HepG2 (cell line): ENCODE measurements around the gene CCT4. TPM values are rescaled to one million over a fixed set of nuclear protein-coding genes. Genes with fewer than 3 reads are reported as not detected.

Source experiments
- KMT2A ChIP-seq: sonication (generic); formaldehyde crosslinking; IDR thresholded peaks from 2 replicates; pipeline ENCODE4 v1.4.0; 2020; ENCODE audit warnings: missing genetic modification reagents
- NCOA5 ChIP-seq: sonication (generic); formaldehyde crosslinking; IDR thresholded peaks from 2 replicates; pipeline ENCODE4 v1.4.0; 2020; ENCODE audit warnings: missing genetic modification reagents
- POLR2A ChIP-seq, 2 experiments: IDR thresholded peaks; 2 replicates each; pipeline ENCODE4 v1.6.1; 2011; ENCODE audit warnings: low read depth in 2 of 2, low read length in 2 of 2, mild to moderate bottlenecking in 1 of 2, moderate library complexity in 1 of 2; ENCODE audit not compliant: insufficient read depth in 1 of 2
- RFX5 ChIP-seq: IDR thresholded peaks from 2 replicates; pipeline ENCODE4 v1.6.1; 2011; ENCODE audit warnings: low read depth, low read length, improper control_type of control experiment
- ZNF543 ChIP-seq: sonication (generic); formaldehyde crosslinking; IDR thresholded peaks from 2 replicates; pipeline ENCODE4 v1.4.0; 2020; ENCODE audit warnings: mild to moderate bottlenecking, missing genetic modification reagents
- ZNF589 ChIP-seq: sonication (generic); formaldehyde crosslinking; conservative IDR thresholded peaks from 2 replicates; pipeline ENCODE4 v1.8.0; 2022; ENCODE audit warnings: mild to moderate bottlenecking, moderate library complexity, missing genetic modification reagents
- ZNF781 ChIP-seq: sonication (generic); formaldehyde crosslinking; IDR thresholded peaks from 2 replicates; pipeline ENCODE4 v1.5.1; 2020; ENCODE audit warnings: borderline replicate concordance, mild to moderate bottlenecking, missing genetic modification reagents; ENCODE audit errors: not compliant biosample characterization
- ZNF816 ChIP-seq: sonication (generic); formaldehyde crosslinking; IDR thresholded peaks from 2 replicates; pipeline ENCODE4 v1.8.0; 2022; ENCODE audit warnings: missing genetic modification reagents, mild to moderate bottlenecking, borderline replicate concordance
- ZNF879 ChIP-seq: sonication (generic); formaldehyde crosslinking; IDR thresholded peaks from 2 replicates; pipeline ENCODE4 v1.8.1; 2023; ENCODE audit warnings: missing genetic modification reagents
- ZNF891 ChIP-seq: sonication (generic); formaldehyde crosslinking; IDR thresholded peaks from 2 replicates; pipeline ENCODE4 v1.5.0; 2020; ENCODE audit warnings: mild to moderate bottlenecking, missing genetic modification reagents
- ZSCAN22 ChIP-seq: sonication (generic); formaldehyde crosslinking; IDR thresholded peaks from 2 replicates; pipeline ENCODE4 v1.4.0; 2020; ENCODE audit warnings: mild to moderate bottlenecking, missing genetic modification reagents
- polyA plus RNA-seq, 8 experiments: library from polyadenylated mRNA; depleted of rRNA in 3 of 8; stranded (reverse) in 7 of 8; unstranded in 1 of 8; fragments of >200 nt; fragmentation: Illumina TruSeq in 4 of 8; extraction: Trizol in 4 of 8; gene quantifications; 2 replicates each; pipeline versions ENCODE4 v1.2.1 to v1.2.3, GENCODE V29; 2011 to 2016; ENCODE audit warnings: low read depth in 4 of 8, missing spikeins in 1 of 8, mixed read lengths in 1 of 8; ENCODE audit not compliant: insufficient read depth in 1 of 8
- total RNA-seq, 5 experiments: library from RNA; depleted of rRNA; stranded (reverse); fragments of >200 nt; fragmentation: Illumina TruSeq; extraction: Trizol; gene quantifications; 2 replicates each; pipeline ENCODE4 v1.2.3, GENCODE V29; 2016; ENCODE audit warnings: low read depth in 1 of 5
- TF ChIP-seq, protein P1 (sequence below): sonication (generic); formaldehyde crosslinking; IDR thresholded peaks from 2 replicates; pipeline ENCODE4 v1.4.0; 2020; ENCODE audit warnings: missing genetic modification reagents, borderline replicate concordance
- TF ChIP-seq, protein P2 (sequence below): sonication (generic); formaldehyde crosslinking; IDR thresholded peaks from 2 replicates; pipeline ENCODE4 v1.4.0; 2020; ENCODE audit warnings: low read depth, missing genetic modification reagents
- TF ChIP-seq, protein P3 (sequence below), 2 experiments: fragments of 450-650 bp in 1 of 2; sonication (generic) in 1 of 2; formaldehyde crosslinking; IDR thresholded peaks; 2 replicates each; pipeline versions ENCODE4 v1.5.0 to v1.8.0; 2020 to 2022; ENCODE audit warnings: mild to moderate bottlenecking in 1 of 2, missing genetic modification reagents in 1 of 2
- TF ChIP-seq, protein P4 (sequence below): sonication (generic); formaldehyde crosslinking; IDR thresholded peaks from 2 replicates; pipeline ENCODE4 v1.5.1; 2020; ENCODE audit warnings: missing genetic modification reagents, mild to moderate bottlenecking, borderline replicate concordance
- TF ChIP-seq, protein P5 (sequence below): sonication (generic); formaldehyde crosslinking; IDR thresholded peaks from 2 replicates; pipeline ENCODE4 v1.8.1; 2023; ENCODE audit warnings: mild to moderate bottlenecking, missing genetic modification reagents, borderline replicate concordance

Gene CCT4
- total and polyA plus RNA-seq, 2 of the 13 experiments (the other 11 are each of a cell fraction or from before 2014, with no cell fraction given) = 138 to 340 TPM

DNA sequence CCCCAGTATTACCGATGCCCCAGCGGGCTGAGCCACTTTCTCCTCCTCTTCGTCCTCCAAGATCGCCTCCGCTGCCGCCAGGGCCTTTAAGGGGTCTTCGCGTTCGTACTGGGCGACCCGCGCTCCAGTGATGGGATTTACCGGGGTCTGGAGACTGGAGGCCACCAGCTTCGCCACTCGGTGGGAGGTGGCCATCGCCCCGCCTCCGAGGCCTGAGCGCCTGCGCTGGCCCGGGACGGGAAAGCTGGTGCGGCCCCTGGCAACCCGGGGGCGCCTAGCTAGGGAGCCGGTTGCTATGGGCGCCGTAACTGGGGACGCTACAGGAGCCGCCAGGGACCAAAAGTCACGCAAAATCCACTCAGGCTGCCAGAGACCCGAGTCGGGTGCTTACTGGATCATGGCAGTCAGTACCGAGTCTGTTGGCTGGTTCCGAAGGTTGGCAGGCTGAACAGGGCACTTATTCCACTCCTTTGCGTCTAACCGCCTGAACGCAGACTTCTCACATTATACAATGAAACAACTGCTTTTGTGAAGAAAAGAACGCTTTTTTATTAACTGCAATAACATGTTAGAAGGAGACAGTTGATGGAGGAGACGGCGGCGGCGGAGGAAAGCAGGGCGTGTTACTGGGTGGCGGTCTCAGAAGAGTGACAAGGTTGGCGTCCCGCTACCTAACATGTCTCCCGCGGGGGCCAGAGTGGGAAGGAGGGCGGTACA lies 34.5 kb downstream of the CCT4 start, which contains the start of gene FAM161A (continued):
- TF ChIP-seq, protein P1, sequence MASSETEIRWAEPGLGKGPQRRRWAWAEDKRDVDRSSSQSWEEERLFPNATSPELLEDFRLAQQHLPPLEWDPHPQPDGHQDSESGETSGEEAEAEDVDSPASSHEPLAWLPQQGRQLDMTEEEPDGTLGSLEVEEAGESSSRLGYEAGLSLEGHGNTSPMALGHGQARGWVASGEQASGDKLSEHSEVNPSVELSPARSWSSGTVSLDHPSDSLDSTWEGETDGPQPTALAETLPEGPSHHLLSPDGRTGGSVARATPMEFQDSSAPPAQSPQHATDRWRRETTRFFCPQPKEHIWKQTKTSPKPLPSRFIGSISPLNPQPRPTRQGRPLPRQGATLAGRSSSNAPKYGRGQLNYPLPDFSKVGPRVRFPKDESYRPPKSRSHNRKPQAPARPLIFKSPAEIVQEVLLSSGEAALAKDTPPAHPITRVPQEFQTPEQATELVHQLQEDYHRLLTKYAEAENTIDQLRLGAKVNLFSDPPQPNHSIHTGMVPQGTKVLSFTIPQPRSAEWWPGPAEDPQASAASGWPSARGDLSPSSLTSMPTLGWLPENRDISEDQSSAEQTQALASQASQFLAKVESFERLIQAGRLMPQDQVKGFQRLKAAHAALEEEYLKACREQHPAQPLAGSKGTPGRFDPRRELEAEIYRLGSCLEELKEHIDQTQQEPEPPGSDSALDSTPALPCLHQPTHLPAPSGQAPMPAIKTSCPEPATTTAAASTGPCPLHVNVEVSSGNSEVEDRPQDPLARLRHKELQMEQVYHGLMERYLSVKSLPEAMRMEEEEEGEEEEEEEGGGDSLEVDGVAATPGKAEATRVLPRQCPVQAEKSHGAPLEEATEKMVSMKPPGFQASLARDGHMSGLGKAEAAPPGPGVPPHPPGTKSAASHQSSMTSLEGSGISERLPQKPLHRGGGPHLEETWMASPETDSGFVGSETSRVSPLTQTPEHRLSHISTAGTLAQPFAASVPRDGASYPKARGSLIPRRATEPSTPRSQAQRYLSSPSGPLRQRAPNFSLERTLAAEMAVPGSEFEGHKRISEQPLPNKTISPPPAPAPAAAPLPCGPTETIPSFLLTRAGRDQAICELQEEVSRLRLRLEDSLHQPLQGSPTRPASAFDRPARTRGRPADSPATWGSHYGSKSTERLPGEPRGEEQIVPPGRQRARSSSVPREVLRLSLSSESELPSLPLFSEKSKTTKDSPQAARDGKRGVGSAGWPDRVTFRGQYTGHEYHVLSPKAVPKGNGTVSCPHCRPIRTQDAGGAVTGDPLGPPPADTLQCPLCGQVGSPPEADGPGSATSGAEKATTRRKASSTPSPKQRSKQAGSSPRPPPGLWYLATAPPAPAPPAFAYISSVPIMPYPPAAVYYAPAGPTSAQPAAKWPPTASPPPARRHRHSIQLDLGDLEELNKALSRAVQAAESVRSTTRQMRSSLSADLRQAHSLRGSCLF (CRISPR knock-in tag) = no peak
- no peak for TF ChIP-seq ZNF879 (CRISPR knock-in tag)
- TF ChIP-seq, protein P2, sequence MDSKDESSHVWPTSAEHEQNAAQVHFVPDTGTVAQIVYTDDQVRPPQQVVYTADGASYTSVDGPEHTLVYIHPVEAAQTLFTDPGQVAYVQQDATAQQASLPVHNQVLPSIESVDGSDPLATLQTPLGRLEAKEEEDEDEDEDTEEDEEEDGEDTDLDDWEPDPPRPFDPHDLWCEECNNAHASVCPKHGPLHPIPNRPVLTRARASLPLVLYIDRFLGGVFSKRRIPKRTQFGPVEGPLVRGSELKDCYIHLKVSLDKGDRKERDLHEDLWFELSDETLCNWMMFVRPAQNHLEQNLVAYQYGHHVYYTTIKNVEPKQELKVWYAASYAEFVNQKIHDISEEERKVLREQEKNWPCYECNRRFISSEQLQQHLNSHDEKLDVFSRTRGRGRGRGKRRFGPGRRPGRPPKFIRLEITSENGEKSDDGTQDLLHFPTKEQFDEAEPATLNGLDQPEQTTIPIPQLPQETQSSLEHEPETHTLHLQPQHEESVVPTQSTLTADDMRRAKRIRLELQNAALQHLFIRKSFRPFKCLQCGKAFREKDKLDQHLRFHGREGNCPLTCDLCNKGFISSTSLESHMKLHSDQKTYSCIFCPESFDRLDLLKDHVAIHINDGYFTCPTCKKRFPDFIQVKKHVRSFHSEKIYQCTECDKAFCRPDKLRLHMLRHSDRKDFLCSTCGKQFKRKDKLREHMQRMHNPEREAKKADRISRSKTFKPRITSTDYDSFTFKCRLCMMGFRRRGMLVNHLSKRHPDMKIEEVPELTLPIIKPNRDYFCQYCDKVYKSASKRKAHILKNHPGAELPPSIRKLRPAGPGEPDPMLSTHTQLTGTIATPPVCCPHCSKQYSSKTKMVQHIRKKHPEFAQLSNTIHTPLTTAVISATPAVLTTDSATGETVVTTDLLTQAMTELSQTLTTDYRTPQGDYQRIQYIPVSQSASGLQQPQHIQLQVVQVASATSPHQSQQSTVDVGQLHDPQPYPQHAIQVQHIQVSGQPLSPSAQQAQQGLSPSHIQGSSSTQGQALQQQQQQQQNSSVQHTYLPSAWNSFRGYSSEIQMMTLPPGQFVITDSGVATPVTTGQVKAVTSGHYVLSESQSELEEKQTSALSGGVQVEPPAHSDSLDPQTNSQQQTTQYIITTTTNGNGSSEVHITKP = 0 out of 2 replicates have a peak, but pooled peaks have one; percentile 23
- TF ChIP-seq, protein P3, sequence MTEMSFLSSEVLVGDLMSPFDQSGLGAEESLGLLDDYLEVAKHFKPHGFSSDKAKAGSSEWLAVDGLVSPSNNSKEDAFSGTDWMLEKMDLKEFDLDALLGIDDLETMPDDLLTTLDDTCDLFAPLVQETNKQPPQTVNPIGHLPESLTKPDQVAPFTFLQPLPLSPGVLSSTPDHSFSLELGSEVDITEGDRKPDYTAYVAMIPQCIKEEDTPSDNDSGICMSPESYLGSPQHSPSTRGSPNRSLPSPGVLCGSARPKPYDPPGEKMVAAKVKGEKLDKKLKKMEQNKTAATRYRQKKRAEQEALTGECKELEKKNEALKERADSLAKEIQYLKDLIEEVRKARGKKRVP (CRISPR knock-in tag; IDR thresholded peaks at IDR 0.05) = peak in 1 of 2 experiments; percentile 62; a peak in 1 of 4 replicates
- TF ChIP-seq ZNF816 (CRISPR knock-in tag) = 0 out of 2 replicates have a peak, but pooled peaks have one; percentile 61
- TF ChIP-seq ZNF891 = peak; percentile 79; the same call in 1 of the 2 replicates
- 0 out of 2 replicates have a peak, but pooled peaks have one; percentile 23 for TF ChIP-seq ZNF589 (CRISPR knock-in tag)
- no peak for TF ChIP-seq NCOA5 (CRISPR knock-in tag)
- TF ChIP-seq KMT2A (CRISPR knock-in tag) = no peak; the same call in 1 of the 2 replicates
- TF ChIP-seq, protein P4, sequence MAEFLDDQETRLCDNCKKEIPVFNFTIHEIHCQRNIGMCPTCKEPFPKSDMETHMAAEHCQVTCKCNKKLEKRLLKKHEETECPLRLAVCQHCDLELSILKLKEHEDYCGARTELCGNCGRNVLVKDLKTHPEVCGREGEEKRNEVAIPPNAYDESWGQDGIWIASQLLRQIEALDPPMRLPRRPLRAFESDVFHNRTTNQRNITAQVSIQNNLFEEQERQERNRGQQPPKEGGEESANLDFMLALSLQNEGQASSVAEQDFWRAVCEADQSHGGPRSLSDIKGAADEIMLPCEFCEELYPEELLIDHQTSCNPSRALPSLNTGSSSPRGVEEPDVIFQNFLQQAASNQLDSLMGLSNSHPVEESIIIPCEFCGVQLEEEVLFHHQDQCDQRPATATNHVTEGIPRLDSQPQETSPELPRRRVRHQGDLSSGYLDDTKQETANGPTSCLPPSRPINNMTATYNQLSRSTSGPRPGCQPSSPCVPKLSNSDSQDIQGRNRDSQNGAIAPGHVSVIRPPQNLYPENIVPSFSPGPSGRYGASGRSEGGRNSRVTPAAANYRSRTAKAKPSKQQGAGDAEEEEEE (CRISPR knock-in tag) = peak; percentile 91; the same call in 1 of the 2 replicates
- TF ChIP-seq ZSCAN22 = no peak
- peak; percentile 87; the same call in 1 of the 2 replicates for TF ChIP-seq ZNF543
- peak in 1 of 2 experiments; percentile 81; a peak in 3 of 4 replicates for TF ChIP-seq POLR2A (IDR thresholded peaks at IDR 0.05; ENCODE audit: insufficient read depth in 1 of 2, low read depth in 2 of 2, low read length in 2 of 2)
- TF ChIP-seq, protein P5, sequence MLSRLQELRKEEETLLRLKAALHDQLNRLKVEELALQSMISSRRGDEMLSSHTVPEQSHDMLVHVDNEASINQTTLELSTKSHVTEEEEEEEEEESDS = peak; percentile 71
- TF ChIP-seq ZNF781 = peak; percentile 77
- peak; percentile 45; the same call in 1 of the 2 replicates for TF ChIP-seq RFX5
